Neural crest cell (in vitro differentiated cells): ENCODE measurements around the gene MTMR4. TPM values are rescaled to one million over a fixed set of nuclear protein-coding genes. Genes with fewer than 3 reads are reported as not detected.

Source experiments
- DNase-seq: peaks from one replicate; pipeline ENCODE4 v3.0.0; 2021; ENCODE audit warnings: low read depth, mixed read lengths, low spot score
- H3K27ac Mint-ChIP-seq: one replicate; pipeline ENCODE4 v1.8.0; 2021; ENCODE audit warnings: mild to moderate bottlenecking, mixed read lengths; ENCODE audit not compliant: unreplicated experiment
- H3K27me3 Mint-ChIP-seq: 2 replicates; pipeline ENCODE4 v1.8.0; 2021; ENCODE audit warnings: low read depth, mild to moderate bottlenecking, mixed read lengths
- H3K36me3 Mint-ChIP-seq: 2 replicates; pipeline ENCODE4 v1.8.0; 2021; ENCODE audit warnings: low read depth, mild to moderate bottlenecking, mixed read lengths
- H3K4me1 Mint-ChIP-seq: 2 replicates; pipeline ENCODE4 v1.8.0; 2021; ENCODE audit warnings: mixed read lengths
- H3K4me3 Mint-ChIP-seq: one replicate; pipeline ENCODE4 v1.8.0; 2021; ENCODE audit warnings: mild to moderate bottlenecking, mixed read lengths
- H3K9me3 Mint-ChIP-seq: 2 replicates; pipeline ENCODE4 v1.8.0; 2021; ENCODE audit warnings: mixed read lengths
- total RNA-seq: library from RNA; stranded (reverse); gene quantifications from 2 replicates; pipeline ENCODE4 v1.2.1, GENCODE V29; 2021
- TF ChIP-seq, protein P1 (sequence below): fragments of 200-600 bp; sonication (generic); conservative IDR thresholded peaks from 2 replicates; pipeline ENCODE4 v1.5.0; 2021; ENCODE audit warnings: antibody characterized with exemption, mild to moderate bottlenecking

MTMR4 gene
- total RNA-seq, 1 donor from 2014 or later: 97.4 TPM

DNA sequence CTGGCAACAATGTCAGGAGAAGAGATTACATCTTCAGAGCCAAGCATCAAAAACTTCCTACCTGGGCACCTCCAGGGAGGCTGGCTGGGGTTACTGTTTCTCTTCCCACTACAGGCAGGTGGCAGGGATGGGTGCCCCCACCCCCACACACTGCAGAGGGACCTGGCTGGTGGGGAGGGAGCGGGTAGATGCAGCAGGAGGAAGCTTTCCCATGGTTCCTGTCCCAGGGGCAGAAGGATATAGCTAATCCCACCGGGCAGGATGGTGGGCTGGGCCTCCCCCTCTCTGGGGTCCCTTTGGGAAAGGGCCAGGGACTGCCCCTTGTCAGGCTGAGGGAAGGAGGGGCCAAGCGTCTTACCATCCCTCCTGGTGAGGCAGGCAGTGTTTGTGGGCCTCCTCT is 16.7 kb upstream of the MTMR4 start:
- no peak for DNase-seq
- Mint-ChIP-seq H3K4me3 (peak overlapping the region; percentile 64), H3K9me3 (no peaks in the 10 kb centered on the region), H3K4me1 (peaks cover 44% of the 10 kb centered on the region), H3K27ac (no peak overlapping the region), H3K36me3 (no peaks in the 10 kb centered on the region), H3K27me3 (peaks cover 35% of the 10 kb centered on the region)
- TF ChIP-seq, protein P1, sequence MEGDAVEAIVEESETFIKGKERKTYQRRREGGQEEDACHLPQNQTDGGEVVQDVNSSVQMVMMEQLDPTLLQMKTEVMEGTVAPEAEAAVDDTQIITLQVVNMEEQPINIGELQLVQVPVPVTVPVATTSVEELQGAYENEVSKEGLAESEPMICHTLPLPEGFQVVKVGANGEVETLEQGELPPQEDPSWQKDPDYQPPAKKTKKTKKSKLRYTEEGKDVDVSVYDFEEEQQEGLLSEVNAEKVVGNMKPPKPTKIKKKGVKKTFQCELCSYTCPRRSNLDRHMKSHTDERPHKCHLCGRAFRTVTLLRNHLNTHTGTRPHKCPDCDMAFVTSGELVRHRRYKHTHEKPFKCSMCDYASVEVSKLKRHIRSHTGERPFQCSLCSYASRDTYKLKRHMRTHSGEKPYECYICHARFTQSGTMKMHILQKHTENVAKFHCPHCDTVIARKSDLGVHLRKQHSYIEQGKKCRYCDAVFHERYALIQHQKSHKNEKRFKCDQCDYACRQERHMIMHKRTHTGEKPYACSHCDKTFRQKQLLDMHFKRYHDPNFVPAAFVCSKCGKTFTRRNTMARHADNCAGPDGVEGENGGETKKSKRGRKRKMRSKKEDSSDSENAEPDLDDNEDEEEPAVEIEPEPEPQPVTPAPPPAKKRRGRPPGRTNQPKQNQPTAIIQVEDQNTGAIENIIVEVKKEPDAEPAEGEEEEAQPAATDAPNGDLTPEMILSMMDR: no peak

GRCh38 chr17:58530655-58531054 is 16.2 kb upstream of the MTMR4 start:
- Mint-ChIP-seq H3K27me3 (peaks cover 34% of the 10 kb centered on the region), H3K4me3 (peak overlapping the region; percentile 64), H3K36me3 (no peaks in the 10 kb centered on the region), H3K27ac (no peak overlapping the region), H3K4me1 (peaks cover 39% of the 10 kb centered on the region), H3K9me3 (no peaks in the 10 kb centered on the region)
- no peak for DNase-seq
- TF ChIP-seq, protein P1: no peak

- Mint-ChIP-seq H3K27me3 (peaks cover 34% of the 10 kb centered on the region), H3K4me3 (peak overlapping the region; percentile 64), H3K4me1 (peaks cover 35% of the 10 kb centered on the region), H3K9me3 (no peaks in the 10 kb centered on the region), H3K36me3 (no peaks in the 10 kb centered on the region), H3K27ac (no peak overlapping the region)
- DNase-seq: no peak
- TF ChIP-seq, protein P1: no peak
Measured at GRCh38 chr17:58529275-58529674, 14.8 kb upstream of the MTMR4 start.

DNA sequence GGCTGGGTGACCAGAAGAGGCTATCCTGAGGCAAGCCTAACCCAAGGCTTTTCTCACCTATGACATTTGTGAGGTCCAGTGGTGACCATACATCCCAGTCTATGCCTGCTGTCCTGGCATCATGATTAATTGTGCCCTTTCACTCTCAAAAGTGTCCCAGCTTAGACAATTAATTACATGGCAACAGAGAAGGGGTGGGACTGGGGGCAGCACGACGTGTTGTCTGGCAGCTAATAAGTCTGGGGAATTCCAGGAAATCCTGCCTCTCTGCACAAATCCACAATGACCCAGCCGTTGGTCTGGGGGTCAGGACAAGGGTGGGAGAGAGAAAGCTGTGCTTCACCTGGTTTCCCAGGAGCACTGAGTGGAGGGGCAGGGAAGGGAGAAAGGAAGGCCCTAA is 14.0 kb upstream of the MTMR4 start:
- Mint-ChIP-seq H3K27ac (no peak overlapping the region), H3K36me3 (no peaks in the 10 kb centered on the region), H3K4me1 (peaks cover 30% of the 10 kb centered on the region), H3K27me3 (peaks cover 33% of the 10 kb centered on the region), H3K4me3 (no peak overlapping the region), H3K9me3 (no peaks in the 10 kb centered on the region)
- no peak for DNase-seq
- TF ChIP-seq, protein P1: no peak

- H3K27me3 Mint-ChIP-seq: peaks cover 28% of the 10 kb centered on the region
- no peak for DNase-seq
- peak overlapping the region; percentile 85 for H3K27ac Mint-ChIP-seq
- H3K36me3 Mint-ChIP-seq: no peaks in the 10 kb centered on the region
- no peaks in the 10 kb centered on the region for H3K9me3 Mint-ChIP-seq
- TF ChIP-seq, protein P1: no peak
- H3K4me1 Mint-ChIP-seq: peaks cover 25% of the 10 kb centered on the region
- H3K4me3 Mint-ChIP-seq: no peak overlapping the region
Measured at GRCh38 chr17:58527949-58528348, 13.5 kb upstream of the MTMR4 start.

- TF ChIP-seq, protein P1: peak; percentile 24
- Mint-ChIP-seq H3K36me3 (no peaks in the 10 kb centered on the region), H3K4me1 (peaks cover 22% of the 10 kb centered on the region), H3K4me3 (no peak overlapping the region), H3K9me3 (no peaks in the 10 kb centered on the region), H3K27me3 (peaks cover 25% of the 10 kb centered on the region), H3K27ac (no peak overlapping the region)
- no peak for DNase-seq
Measured at GRCh38 chr17:58527306-58527705, 12.9 kb upstream of the MTMR4 start.
